GM12873 (cell line): ENCODE results near the gene FBXL2.

ENCODE experiments used
- CTCF ChIP-seq: IDR thresholded peaks from 2 replicates; pipeline ENCODE4 v1.5.1; 2012; ENCODE audit warnings: low read depth, mild to moderate bottlenecking, moderate library complexity, low read length, control low read depth; ENCODE audit not compliant: insufficient read depth; ENCODE audit errors: missing control alignments

The FBXL2 gene

DNA sequence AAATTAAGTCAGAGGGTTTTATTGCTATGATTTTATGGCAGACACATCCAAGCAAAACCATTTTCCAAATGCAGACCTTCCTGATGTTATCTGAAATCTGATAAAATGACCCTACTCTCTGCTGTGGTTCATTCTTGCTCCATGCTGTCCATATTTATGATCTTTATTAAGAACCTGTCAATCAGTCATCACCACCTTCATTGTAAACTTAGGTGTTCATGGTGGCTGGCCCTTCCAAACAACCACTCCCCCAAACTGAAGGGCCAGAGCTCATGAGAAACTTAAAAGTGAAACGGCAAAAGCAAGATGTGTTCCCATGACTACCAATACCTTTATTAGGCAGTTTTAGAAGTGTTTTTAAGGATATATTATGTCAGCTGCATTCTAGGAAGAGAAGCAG lies 109.4 kb downstream of the FBXL2 start:
- no peak for TF ChIP-seq CTCF

GRCh38 chr3:33388374-33389100 lies 111.3 kb downstream of the FBXL2 start:
- TF ChIP-seq CTCF, result no peak

- TF ChIP-seq CTCF, result no peak
Observed at GRCh38 chr3:33389908-33390307, 112.7 kb downstream of the FBXL2 start.

DNA sequence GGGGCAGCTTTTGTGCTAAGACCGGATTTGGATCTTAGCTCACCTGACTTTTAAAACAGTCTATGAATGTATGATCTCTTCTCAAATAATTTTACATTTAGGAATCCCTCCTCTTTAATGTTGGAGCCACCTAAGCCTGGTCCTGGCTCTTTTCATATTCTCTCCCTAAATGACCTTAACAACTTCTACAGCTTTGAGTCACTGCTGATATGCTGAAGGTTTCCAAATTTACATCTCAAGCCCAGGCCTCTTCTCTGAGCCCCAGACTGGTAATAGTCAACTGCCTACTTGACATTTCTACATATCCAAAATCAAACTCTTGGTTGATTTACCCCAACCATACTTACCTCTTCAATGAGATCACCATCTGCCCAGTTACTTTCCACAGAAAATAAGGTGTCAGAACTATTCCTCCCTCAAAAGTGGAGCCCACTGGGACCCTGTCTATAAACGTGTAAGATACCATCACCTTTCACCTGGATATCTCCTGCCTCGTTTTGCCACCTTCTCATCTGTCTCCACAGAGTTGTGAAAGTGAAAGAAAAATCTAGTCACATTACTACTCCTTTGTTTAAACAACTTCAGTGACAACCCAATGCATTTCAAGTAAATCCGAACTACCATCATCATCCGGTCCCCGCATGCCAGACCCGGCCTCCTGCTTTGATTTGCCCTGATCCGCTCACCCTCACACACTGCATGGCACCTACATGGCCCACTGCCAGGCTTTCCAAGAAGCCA lies 114.2 kb downstream of the FBXL2 start:
- no peak for TF ChIP-seq CTCF

DNA sequence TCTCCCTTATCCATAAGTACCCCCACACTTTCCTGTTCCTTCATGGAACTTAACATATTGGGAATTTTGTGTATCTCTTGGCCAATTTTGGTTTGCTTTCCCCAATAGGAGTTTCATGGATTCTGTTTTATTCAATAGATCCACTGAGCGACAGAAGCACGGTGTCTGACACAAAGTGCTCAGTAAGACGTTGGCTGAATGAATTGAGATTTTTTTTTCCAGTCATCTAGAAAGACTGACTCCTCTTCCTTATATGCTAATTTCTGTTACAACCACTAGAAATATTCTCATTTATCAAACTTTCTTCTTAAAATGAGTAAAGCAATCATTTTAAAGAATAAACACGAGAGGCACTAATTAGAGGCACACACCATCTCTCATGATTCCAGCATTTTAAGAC lies 114.9 kb downstream of the FBXL2 start:
- no peak for TF ChIP-seq CTCF

DNA sequence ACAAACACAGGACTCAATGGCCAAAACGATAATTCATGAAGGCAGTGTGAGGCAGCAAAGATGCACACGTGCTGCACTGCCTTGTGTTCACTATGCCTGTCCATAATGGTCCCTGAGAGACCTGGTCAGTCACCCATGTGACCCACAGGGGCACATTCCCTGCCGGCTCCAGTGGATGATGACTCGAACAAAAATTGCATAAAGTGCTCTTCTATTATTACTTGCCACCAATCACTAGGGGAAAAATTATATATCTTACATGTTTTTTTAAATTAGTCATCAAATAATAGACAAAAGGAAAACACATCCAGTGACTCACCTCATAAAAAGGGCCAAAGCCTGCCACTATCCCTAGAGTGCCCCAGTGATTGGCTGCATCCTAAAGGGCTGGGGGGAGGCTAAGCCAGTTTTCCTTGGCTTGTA lies 115.5 kb downstream of the FBXL2 start:
- TF ChIP-seq CTCF, result no peak

DNA sequence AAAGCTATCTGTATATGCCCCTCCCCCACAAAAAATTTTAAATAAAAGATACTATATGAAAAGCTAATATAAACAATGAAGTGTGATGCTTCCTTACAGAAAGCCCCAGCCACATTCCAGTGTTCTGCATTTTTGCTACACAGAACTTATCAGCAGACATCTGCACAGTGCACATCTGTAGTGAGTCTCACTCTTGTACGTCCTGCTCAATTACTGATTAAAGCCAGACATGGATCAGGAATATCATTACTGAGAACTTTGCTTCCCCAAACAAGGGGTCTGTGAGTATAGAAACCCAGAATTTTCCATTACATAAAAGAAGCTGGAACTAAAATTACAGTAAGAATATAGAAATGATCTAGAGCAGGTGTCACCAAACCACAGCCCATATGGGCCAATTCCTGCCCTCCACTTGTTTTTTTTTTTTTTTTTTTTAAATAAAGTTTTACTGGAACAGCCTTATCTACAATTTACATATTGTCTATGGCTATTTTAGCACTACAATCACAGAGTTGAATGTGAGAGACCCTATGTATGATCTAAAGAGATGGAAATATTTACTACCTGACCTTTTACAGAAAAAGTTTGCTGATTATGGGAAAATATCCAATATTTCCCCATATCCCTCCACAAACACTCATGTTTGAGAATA lies 117.3 kb downstream of the FBXL2 start:
- no peak for TF ChIP-seq CTCF
